Immature natural killer cell (primary cell): ENCODE measurements around the gene AATF. TPM values are rescaled to one million over a fixed set of nuclear protein-coding genes. Genes with fewer than 3 reads are reported as not detected.

Experiments used
- DNase-seq, 3 donors: peaks; one replicate each; pipeline ENCODE4 v3.0.0; 2022; ENCODE audit warnings: mixed read lengths in 1 of 3
- H3K27ac Mint-ChIP-seq, 6 donors: one replicate each; pipeline ENCODE4 v1.8.0; 2020; ENCODE audit warnings: mixed read lengths in 6 of 6, mild to moderate bottlenecking in 5 of 6, inconsistent platforms in 4 of 6, moderate library complexity in 3 of 6
- H3K27me3 Mint-ChIP-seq, 3 donors: one replicate each; pipeline ENCODE4 v1.8.0; 2020 to 2021; ENCODE audit warnings: low read depth in 3 of 3, mild to moderate bottlenecking in 3 of 3, mixed read lengths in 3 of 3, moderate library complexity in 3 of 3, inconsistent platforms in 1 of 3
- H3K36me3 Mint-ChIP-seq, 3 donors: one replicate each; pipeline ENCODE4 v1.8.0; 2020; ENCODE audit warnings: mixed read lengths in 3 of 3, inconsistent platforms in 2 of 3, mild to moderate bottlenecking in 2 of 3
- H3K4me1 Mint-ChIP-seq, 2 donors: one replicate each; pipeline ENCODE4 v1.8.0; 2020; ENCODE audit warnings: inconsistent platforms in 2 of 2, mild to moderate bottlenecking in 2 of 2, mixed read lengths in 2 of 2, moderate library complexity in 1 of 2
- H3K4me3 Mint-ChIP-seq, 5 donors: one replicate each; pipeline ENCODE4 v1.8.0; 2020; ENCODE audit warnings: mild to moderate bottlenecking in 5 of 5, mixed read lengths in 5 of 5, inconsistent platforms in 3 of 5, moderate library complexity in 3 of 5
- H3K9me3 Mint-ChIP-seq, 6 donors: one replicate each; pipeline ENCODE4 v1.8.0; 2020; ENCODE audit warnings: mild to moderate bottlenecking in 6 of 6, mixed read lengths in 6 of 6, inconsistent platforms in 4 of 6, moderate library complexity in 3 of 6
- polyA plus RNA-seq, 3 donors: library from polyadenylated mRNA; unstranded; fragments of 300-500 nt; fragmentation: Illumina TruSeq; gene quantifications; one replicate each; pipeline ENCODE4 v1.2.3, GENCODE V29; 2021

AATF gene
- polyA plus RNA-seq, 3 donors from 2014 or later: 54.2 to 109 (median 61.0) TPM

- no peaks in the 10 kb centered on the region for H3K4me1 Mint-ChIP-seq
- peaks cover 7 to 12% (median 10%) of the 10 kb centered on the region in 3 donors for H3K27me3 Mint-ChIP-seq
- H3K9me3 Mint-ChIP-seq: no peaks in the 10 kb centered on the region
Observed at GRCh38 chr17:36922175-36922574, 26.6 kb upstream of the AATF start.

GRCh38 chr17:36923814-36924221 lies 24.9 kb upstream of the AATF start:
- Mint-ChIP-seq H3K27ac (no peak overlapping the region), H3K9me3 (no peaks in the 10 kb centered on the region), H3K4me1 (peaks cover 13% of the 10 kb centered on the region in 2 donors), H3K36me3 (peaks cover 0 to 4% (median 2%) of the 10 kb centered on the region in 3 donors), H3K27me3 (peaks cover 13 to 17% (median 16%) of the 10 kb centered on the region in 3 donors), H3K4me3 (no peak overlapping the region)
- no peak for DNase-seq

More at GRCh38 chr17:36922175-36922574, 26.6 kb upstream of the AATF start:
- H3K4me3 Mint-ChIP-seq: no peak overlapping the region
- H3K27ac Mint-ChIP-seq: no peak overlapping the region
- DNase-seq: no peak
- H3K36me3 Mint-ChIP-seq: no peaks in the 10 kb centered on the region

GRCh38 chr17:36926226-36926625 lies 22.5 kb upstream of the AATF start:
- H3K4me1 Mint-ChIP-seq: peaks cover 15 to 17% of the 10 kb centered on the region in 2 donors
- no peak overlapping the region for H3K27ac Mint-ChIP-seq
- no peak overlapping the region for H3K4me3 Mint-ChIP-seq

GRCh38 chr17:36926701-36927100 lies 22.1 kb upstream of the AATF start:
- peaks cover 22 to 33% (median 31%) of the 10 kb centered on the region in 3 donors for H3K27me3 Mint-ChIP-seq
- peaks cover 0 to 5% (median 4%) of the 10 kb centered on the region in 3 donors for H3K36me3 Mint-ChIP-seq

More at GRCh38 chr17:36926226-36926625, 22.5 kb upstream of the AATF start:
- no peaks in the 10 kb centered on the region for H3K9me3 Mint-ChIP-seq
- H3K36me3 Mint-ChIP-seq: peaks cover 0 to 5% (median 4%) of the 10 kb centered on the region in 3 donors
- no peak for DNase-seq
- peaks cover 20 to 32% (median 27%) of the 10 kb centered on the region in 3 donors for H3K27me3 Mint-ChIP-seq

GRCh38 chr17:36928471-36929345 lies 20.0 kb upstream of the AATF start:
- peaks cover 0 to 8% (median 5%) of the 10 kb centered on the region in 3 donors for H3K36me3 Mint-ChIP-seq
- H3K9me3 Mint-ChIP-seq: peaks cover 0 to 4% (median 0%) of the 10 kb centered on the region in 6 donors
- H3K4me1 Mint-ChIP-seq: peaks cover 35% of the 10 kb centered on the region in 2 donors
- no peak for DNase-seq
- H3K4me3 Mint-ChIP-seq: peak overlapping the region in 3 of 5 donors; percentile 51 to 79 (median 70)
- peaks cover 36 to 49% (median 37%) of the 10 kb centered on the region in 3 donors for H3K27me3 Mint-ChIP-seq
- no peak overlapping the region for H3K27ac Mint-ChIP-seq

More at GRCh38 chr17:36926701-36927100, 22.1 kb upstream of the AATF start:
- H3K27ac Mint-ChIP-seq: no peak overlapping the region
- no peak for DNase-seq
- H3K4me3 Mint-ChIP-seq: no peak overlapping the region
- no peaks in the 10 kb centered on the region for H3K9me3 Mint-ChIP-seq
- peaks cover 16 to 18% of the 10 kb centered on the region in 2 donors for H3K4me1 Mint-ChIP-seq

- no peak overlapping the region for H3K4me3 Mint-ChIP-seq
- peaks cover 0 to 4% (median 0%) of the 10 kb centered on the region in 6 donors for H3K9me3 Mint-ChIP-seq
- H3K27ac Mint-ChIP-seq: no peak overlapping the region
- no peak for DNase-seq
- H3K36me3 Mint-ChIP-seq: peaks cover 0 to 8% (median 5%) of the 10 kb centered on the region in 3 donors
- H3K4me1 Mint-ChIP-seq: peaks cover 43% of the 10 kb centered on the region in 2 donors
- H3K27me3 Mint-ChIP-seq: peaks cover 41 to 56% (median 44%) of the 10 kb centered on the region in 3 donors
Observed at GRCh38 chr17:36929851-36930582, 18.7 kb upstream of the AATF start.

GRCh38 chr17:36930583-36930900 lies 18.2 kb upstream of the AATF start:
- Mint-ChIP-seq H3K27ac (no peak overlapping the region), H3K36me3 (peaks cover 0 to 8% (median 5%) of the 10 kb centered on the region in 3 donors), H3K9me3 (peaks cover 0 to 4% (median 0%) of the 10 kb centered on the region in 6 donors), H3K27me3 (peaks cover 46 to 60% (median 47%) of the 10 kb centered on the region in 3 donors), H3K4me1 (peaks cover 48 to 49% of the 10 kb centered on the region in 2 donors), H3K4me3 (no peak overlapping the region)
- no peak for DNase-seq

GRCh38 chr17:36931096-36931696 lies 17.6 kb upstream of the AATF start:
- peaks cover 0 to 4% (median 0%) of the 10 kb centered on the region in 6 donors for H3K9me3 Mint-ChIP-seq
- H3K4me1 Mint-ChIP-seq: peaks cover 55% of the 10 kb centered on the region in 2 donors
- peaks cover 52 to 66% (median 53%) of the 10 kb centered on the region in 3 donors for H3K27me3 Mint-ChIP-seq
- peaks cover 0 to 8% (median 5%) of the 10 kb centered on the region in 3 donors for H3K36me3 Mint-ChIP-seq
- H3K4me3 Mint-ChIP-seq: peak overlapping the region in 1 of 5 donors; percentile 25
- no peak overlapping the region for H3K27ac Mint-ChIP-seq
- no peak for DNase-seq

GRCh38 chr17:36931697-36932382 lies 16.9 kb upstream of the AATF start:
- peaks cover 52 to 69% (median 54%) of the 10 kb centered on the region in 3 donors for H3K27me3 Mint-ChIP-seq
- peak overlapping the region in 1 of 6 donors; percentile 10 for H3K27ac Mint-ChIP-seq
- peaks cover 0 to 4% (median 0%) of the 10 kb centered on the region in 6 donors for H3K9me3 Mint-ChIP-seq
- H3K4me3 Mint-ChIP-seq: peak overlapping the region; percentile 43 to 76 (median 71)
- DNase-seq: no peak
- peaks cover 57 to 58% of the 10 kb centered on the region in 2 donors for H3K4me1 Mint-ChIP-seq
- H3K36me3 Mint-ChIP-seq: peaks cover 0 to 8% (median 5%) of the 10 kb centered on the region in 3 donors

- peaks cover 0 to 8% (median 5%) of the 10 kb centered on the region in 3 donors for H3K36me3 Mint-ChIP-seq
- H3K4me1 Mint-ChIP-seq: peaks cover 62 to 63% of the 10 kb centered on the region in 2 donors
- peaks cover 52 to 71% (median 59%) of the 10 kb centered on the region in 3 donors for H3K27me3 Mint-ChIP-seq
- H3K27ac Mint-ChIP-seq: peak overlapping the region in 1 of 6 donors; percentile 10
- H3K4me3 Mint-ChIP-seq: peak overlapping the region; percentile 43 to 76 (median 71)
- peaks cover 0 to 4% (median 0%) of the 10 kb centered on the region in 6 donors for H3K9me3 Mint-ChIP-seq
- no peak for DNase-seq
Observed at GRCh38 chr17:36932383-36932693, 16.4 kb upstream of the AATF start.

- peaks cover 0 to 6% (median 5%) of the 10 kb centered on the region in 3 donors for H3K36me3 Mint-ChIP-seq
- peaks cover 0 to 4% (median 0%) of the 10 kb centered on the region in 6 donors for H3K9me3 Mint-ChIP-seq
- DNase-seq: no peak
- H3K27me3 Mint-ChIP-seq: peaks cover 53 to 71% (median 59%) of the 10 kb centered on the region in 3 donors
- peaks cover 64 to 65% of the 10 kb centered on the region in 2 donors for H3K4me1 Mint-ChIP-seq
- H3K4me3 Mint-ChIP-seq: peak overlapping the region in 4 of 5 donors; percentile 1 to 51 (median 36)
- H3K27ac Mint-ChIP-seq: no peak overlapping the region
Observed at GRCh38 chr17:36932694-36933511, 15.9 kb upstream of the AATF start.

GRCh38 chr17:36933512-36934143 lies 15.1 kb upstream of the AATF start:
- Mint-ChIP-seq H3K9me3 (peaks cover 0 to 4% (median 0%) of the 10 kb centered on the region in 6 donors), H3K27me3 (peaks cover 53 to 76% (median 61%) of the 10 kb centered on the region in 3 donors), H3K4me1 (peaks cover 61 to 62% of the 10 kb centered on the region in 2 donors), H3K4me3 (peak overlapping the region; percentile 58 to 79 (median 73)), H3K36me3 (peaks cover 0 to 5% (median 3%) of the 10 kb centered on the region in 3 donors), H3K27ac (peak overlapping the region in 1 of 6 donors; percentile 15)
- no peak for DNase-seq
